Stimulated activated CD8-positive, alpha-beta memory T cell treated with anti-CD3 and anti-CD28 coated beads, Interleukin-15, amount 100 ng/mL, for 4 hours (primary cell): ENCODE measurements around the gene ERGIC3.

Source experiments
- DNase-seq, 2 donors: peaks; one replicate each; pipeline ENCODE4 v3.0.0-alpha.2; 2020; ENCODE audit warnings: low read depth in 2 of 2

The ERGIC3 gene

DNA sequence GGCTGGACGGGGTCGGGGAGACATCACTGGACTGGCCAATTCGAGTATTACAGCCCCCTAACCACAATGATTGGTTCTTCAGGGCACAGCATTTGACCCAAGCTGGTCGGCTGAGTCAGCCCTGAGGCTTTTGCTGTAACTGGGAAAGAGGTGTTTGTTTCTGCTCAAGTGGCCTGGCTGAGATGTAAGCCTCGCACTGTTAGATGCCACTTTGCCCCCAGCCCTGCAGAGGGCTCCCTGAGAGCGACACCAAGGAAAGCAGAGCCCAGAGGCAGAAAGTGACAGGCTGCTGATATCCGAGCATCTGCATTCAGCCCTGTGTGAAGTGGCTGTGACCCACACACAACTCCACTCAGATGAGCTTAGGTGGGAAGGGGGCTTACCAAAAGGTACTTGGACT, 19.4 kb downstream of the ERGIC3 start:
- DNase-seq: no peak

DNA sequence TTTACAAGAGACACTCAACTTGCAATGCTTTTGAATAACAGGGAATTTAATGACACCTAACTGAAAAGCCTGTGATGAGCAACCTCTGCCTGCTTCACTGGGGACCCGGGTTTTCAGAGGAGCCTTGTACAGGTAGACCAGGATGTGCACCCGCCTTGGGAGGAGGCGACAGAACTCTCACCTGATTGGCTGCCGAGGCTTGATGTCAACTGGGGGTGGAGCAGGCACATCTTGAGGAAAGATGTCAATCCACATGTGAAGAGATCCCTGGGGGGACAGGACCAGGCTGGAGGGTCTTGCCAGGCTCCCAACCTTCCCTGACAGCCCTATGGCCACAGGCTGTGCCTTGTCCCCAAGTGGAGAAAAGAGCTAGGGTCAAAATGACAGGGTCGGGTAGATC, 19.8 kb downstream of the ERGIC3 start:
- no peak for DNase-seq

DNA sequence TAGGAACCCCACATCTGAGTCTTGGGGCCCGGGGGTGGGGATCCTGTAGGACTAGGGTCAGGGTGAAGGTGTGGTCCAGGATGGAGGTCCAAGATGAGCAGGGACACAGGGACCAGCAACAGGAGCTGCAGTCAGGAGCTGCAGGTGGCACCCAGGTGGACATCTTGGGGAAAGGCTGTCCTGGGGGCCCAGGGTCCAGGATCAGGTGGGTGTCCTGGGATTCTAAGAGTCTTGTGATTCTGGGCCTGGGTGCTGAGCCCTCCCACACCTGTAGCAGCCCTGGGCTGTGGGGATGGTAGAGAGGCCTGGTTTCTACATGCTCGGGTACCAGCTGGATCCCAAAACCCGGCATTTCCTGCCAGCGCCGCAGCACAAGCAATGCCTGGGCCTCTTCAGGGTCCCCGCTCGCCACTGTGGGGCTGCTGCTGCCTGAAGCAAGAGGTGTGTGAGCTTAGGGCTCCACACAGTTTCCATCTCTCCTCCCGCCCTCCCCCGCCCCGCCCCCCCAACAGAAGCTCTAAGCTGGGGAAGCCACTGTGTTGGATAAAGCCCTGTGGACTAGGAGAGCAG, 20.7 kb downstream of the ERGIC3 start:
- DNase-seq: no peak

DNA sequence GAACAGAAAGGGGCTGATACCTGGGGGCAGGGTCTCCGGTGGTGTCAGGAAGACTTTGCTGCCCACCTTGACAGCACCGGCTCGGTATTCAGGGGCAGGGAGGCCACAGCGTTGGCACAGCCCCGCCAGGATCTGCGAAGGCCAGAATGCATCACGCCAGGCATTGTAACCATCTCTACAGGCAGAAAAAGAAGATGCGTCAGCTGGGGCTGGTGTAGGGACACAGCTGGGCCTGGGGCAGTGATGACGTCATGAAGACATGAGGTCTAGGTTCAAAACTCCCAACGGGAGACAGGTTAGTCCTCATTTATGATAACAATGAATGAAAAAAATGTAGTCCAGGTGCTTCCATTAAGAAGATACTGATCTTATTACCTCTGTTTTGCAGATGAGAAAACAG, 22.0 kb downstream of the ERGIC3 start:
- DNase-seq: no peak

DNA sequence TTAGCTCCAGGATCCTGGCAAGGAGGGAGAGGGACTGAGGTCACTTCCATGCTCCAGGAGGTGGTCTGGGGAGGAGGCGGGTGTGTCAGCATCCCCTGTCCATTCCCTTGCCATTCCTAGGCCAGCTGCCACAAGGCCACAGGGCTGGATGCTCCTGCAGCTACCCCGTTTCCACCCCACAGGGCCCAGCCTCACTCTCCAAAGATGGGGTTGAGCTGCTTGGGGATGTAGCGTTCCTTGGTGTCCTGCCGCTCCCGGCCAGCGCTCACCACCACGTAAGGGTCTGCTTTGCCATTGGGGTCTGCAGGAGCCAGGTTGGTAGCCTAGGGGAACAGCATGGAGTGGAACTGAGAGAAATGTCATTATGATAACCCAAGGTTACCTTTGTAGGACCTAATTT, 23.0 kb downstream of the ERGIC3 start:
- no peak for DNase-seq

DNA sequence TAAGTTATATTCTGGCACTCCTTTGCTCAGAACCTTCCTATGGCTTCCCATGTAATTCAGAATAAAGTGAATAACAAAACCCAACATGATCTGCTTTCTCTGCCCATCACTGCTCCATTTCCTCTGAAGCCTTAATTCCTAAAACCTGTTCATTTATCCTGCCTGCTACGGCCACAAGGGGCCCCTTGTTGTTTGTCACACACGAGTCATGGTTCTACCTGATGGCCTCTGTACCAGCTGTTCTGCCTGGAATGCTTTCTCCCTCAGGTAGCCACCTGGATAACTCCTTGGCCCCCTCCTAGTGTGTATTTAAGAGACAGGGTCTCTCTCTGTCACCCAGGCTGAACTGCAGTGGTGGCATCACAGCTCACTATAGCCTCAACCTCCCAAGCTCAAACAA, 26.8 kb downstream of the ERGIC3 start:
- no peak for DNase-seq

DNA sequence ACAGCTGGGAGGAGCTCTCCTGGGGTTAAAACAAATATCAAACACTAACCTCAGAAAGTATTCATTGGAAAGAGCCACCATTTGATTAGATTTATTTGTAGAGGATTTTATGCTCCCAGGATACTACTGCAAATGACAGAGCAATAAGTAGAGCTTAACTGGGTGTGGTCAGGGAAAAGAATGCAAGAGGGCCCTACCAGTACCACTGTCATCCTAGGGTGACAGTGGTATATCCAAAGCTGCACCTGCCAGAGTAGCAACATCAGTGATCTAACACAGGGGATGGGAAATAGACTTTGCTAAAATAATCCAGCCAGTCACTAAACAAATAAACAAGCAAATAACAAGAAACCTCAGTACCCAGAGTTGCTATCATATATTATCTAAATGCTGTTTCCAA, 29.7 kb downstream of the ERGIC3 start:
- no peak for DNase-seq

DNA sequence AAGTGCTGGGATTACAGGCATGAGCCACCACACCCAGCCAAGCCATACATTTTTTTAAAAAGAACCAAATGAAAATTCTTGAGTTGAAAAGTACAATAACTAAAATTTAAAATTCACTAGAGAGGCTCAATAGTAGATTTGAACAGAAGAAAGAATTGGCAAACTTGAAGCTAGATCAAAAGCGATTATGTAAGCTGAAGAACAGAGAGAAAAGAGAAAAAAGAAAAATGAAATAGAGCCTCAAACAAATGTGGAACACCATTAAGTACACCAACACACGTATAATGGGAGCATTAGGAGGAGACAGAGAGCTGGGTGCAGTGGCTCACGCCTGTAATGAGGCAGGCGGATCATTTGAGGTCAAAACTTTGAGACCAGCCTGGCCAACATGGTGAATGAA, 31.0 kb downstream of the ERGIC3 start:
- no peak for DNase-seq

DNA sequence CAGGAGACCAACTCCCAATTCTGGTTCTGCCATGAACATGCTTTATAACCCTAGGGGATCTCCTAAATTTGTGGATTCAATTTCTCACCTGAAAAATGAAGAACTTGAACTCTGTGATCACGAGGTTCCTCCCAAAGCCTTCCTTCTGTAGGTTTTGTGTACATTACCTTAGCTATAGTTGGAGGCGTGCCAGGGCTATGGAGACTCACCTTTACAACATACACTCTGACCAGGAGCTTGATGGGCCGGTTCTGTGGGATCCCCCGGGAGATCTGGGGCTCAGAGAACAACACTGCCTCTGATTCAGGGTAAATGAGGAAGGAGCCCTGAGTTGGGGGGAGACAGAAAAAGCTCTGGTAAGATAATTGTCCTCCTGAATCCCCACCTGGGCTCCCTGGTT, 34.1 kb downstream of the ERGIC3 start:
- DNase-seq: no peak

DNA sequence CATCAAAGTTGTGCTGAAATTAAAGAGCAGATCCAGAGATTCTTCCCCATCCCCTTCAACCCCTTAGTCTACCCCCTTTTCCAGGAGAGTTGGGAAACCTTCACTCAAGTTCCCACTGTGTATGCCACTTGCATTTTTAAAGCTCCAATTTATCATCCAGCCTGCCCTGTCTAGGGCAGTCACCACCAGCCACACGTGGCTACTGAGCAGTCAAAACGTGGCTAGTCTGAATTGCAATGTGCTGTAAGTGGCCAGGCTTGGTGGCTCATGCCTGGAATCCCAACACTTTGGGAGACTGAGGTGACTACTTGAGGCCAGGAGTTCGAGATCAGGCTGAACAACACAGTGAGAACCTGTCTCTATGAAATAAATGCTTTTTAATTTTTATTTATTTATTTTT, 34.9 kb downstream of the ERGIC3 start:
- DNase-seq: no peak

DNA sequence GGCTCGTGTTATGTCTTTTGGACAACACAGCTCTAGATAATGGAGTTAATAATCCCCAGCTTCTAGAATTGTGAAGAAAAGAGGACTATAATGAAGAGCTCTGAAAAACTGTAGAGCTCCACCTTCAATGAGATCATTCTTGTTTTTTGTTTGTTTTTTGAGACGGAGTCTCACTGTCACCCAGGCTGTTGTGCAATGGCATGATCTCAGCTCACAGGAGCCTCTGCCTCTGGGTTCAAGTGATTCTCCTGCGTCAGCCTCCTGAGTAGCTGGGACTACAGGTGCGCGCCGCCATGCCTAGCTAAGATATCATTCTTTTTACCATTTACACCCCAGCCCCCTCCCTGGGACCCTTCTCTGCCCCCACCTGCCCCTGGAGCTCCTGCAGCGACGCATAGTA, 36.6 kb downstream of the ERGIC3 start:
- no peak for DNase-seq

DNA sequence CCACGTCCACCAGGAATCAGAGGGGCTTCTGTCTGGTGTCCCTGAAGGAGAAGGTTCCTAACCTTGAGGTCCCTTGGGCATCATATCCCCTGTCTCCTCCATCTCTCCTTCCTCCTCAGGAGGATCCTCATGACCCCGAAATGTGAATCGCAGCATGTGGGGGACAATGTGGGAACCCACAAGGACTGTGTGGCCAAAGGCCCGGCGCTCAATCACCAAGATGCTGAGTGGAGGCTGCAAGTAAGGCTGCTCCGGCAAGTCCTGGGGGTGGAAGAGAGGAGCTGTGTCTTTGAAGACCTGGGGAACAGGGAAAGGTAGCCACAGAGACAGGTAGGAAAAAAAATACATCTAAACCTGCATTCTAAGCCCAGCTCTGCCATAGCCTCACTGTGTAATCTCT, 37.3 kb downstream of the ERGIC3 start:
- no peak for DNase-seq

DNA sequence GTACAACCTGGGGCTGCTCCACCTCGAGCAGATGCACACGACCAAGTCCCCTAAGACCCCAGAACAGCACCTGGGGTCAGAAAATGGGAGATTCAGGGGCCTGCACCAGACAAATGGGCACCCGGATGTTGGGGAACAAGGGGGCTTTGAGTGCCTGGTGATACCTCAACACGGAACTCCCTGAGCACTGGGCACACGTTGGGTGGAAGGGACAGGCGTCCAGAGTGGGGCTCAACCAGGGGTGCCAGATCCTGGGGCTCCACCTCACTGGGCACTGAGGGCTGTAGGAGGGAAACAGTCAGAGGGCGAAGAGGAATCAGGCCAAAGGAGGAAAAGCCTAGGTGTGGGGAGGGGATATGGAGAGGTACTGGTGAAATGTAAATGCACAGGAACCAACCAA, 40.3 kb downstream of the ERGIC3 start:
- DNase-seq: no peak

DNA sequence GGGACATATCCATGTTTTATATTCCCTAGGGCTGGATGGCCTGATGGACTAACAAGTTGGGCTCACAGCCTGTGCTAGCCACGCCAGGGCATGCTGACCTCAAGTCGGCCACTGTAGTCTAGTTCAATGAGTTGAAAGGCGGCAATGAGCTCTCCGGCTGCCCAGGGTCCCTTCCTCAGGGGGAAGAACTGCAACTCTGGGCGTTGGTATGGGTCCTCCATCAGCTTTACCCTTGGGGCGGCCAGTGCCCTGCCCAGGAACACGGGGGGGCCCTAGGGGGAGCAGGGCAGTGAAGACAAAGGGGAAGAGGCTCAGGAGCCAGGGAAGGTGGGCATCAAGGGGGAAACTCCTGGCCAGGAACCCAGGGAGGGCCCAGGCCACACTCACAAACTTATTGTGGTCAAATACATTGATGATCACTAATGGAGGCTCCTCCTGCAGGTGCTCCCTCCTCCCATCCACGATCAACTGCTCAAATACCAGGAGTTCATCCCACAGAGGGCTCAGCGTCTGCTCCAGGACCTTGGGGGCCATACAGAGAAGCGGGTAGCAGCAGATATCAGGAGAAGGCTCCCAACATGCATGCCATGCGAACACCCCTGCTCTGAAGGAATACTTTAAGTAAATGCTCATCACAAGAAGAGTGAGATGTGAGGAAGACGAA, 41.0 kb downstream of the ERGIC3 start:
- DNase-seq: no peak

DNA sequence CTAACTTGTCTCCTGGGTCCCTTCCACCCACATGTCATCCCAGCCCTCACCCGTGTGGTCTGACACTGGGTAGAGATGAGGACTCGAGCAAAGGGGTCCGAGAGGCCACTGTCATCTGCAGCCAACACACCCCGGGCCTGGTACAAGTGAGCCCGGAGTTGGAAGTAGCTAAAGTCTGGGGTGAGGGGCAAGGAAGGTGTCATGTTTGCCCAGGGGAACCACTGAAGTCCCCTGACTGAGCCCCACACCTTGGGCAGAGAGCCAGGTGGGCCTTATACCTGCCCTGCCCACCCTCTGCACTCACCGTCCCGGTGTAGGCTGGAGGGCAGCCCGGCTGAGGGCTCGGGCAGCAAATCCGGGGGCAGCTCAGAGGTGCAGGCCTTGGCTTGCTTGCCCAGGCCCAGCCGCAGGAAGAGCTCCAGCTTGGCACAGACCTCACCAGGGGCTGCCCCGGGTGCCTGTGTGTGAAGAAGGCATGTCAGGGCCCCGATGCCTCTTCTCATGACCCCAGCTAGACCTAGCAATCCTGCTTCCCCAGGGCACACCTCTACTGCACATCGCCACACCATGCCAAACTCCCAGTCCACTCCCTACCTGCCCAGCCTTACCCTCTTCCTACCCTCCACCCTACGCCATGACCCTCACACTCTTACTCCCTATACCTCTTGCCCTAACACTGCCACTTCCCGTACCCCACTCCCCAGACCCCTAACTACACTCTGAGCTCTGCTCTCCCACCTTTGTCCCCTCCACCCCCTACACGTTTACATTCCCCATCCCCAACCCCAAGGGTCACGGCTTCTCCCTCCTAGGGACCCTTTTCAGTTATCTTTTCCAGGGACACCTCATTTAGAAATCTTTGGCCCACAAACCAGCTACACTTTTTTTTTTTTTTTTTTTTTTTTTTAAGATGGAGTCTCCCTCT, 42.0 kb downstream of the ERGIC3 start:
- no peak for DNase-seq

DNA sequence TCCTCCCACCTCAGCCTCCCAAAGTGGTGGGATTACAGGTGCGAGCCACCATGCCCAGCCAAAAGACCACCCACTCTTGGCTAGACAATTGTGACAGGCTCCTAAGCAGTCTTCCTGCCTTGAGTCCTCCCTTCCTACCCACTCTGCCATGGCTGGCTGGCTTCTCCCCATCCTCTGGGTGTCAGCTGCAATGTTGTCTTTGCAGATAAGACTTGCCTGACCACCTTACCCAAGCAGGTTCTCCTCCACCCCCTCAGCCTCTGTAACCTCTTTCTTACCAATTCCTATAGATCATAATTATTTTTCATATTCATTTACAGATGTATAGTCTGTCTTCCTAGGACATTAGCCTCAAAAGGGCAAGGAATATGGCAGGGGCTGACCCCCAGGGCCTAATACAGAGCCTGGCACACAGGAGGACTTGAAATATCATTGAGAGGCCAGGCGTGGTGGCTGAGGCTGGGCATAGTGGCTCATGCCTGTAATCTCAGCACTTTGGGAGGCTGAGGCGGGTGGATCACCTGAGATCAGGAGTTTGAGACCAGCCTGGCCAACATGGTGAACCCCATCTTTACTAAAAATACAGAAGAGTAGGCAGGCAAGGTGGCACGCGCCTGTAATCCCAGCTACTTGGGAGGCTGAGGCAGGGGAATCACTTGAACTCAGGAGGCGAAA, 45.0 kb downstream of the ERGIC3 start:
- DNase-seq: no peak

DNA sequence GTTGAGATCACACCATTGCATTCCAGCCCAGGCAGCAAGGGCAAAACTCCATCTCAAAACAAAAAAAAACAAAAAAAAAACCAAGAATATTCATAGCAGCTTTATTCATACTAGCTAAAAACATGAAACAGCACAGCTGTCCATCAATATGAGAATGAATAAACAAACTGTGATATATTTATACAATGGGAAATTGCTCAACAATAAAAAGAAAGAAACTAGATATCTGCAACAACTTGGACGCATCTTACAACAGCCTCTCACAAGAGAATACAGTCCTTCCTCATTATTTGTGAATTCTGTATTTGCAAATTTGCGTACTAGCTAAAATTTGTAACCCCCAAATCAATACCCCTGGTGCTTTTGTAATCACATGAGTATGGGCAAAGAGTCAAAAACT, 45.6 kb downstream of the ERGIC3 start:
- no peak for DNase-seq

DNA sequence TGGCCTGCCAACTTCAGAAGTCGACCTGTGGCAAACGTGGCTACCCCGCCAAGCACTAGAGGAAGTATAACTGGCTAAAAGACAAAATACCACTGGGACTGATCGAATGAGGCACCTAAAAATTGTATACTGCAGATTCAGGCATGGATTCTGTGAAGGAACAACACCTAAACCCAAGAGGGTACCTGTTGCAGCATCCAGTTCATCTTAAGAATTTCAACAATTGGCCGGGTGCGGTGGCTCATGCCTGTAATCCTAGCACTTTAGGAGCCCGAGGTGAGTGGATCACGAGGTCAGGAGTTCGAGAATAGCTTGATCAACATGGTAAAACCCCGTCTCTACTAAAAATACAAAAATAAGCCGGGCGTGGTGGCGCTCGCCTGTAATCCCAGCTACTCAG, 46.5 kb downstream of the ERGIC3 start:
- DNase-seq: no peak

DNA sequence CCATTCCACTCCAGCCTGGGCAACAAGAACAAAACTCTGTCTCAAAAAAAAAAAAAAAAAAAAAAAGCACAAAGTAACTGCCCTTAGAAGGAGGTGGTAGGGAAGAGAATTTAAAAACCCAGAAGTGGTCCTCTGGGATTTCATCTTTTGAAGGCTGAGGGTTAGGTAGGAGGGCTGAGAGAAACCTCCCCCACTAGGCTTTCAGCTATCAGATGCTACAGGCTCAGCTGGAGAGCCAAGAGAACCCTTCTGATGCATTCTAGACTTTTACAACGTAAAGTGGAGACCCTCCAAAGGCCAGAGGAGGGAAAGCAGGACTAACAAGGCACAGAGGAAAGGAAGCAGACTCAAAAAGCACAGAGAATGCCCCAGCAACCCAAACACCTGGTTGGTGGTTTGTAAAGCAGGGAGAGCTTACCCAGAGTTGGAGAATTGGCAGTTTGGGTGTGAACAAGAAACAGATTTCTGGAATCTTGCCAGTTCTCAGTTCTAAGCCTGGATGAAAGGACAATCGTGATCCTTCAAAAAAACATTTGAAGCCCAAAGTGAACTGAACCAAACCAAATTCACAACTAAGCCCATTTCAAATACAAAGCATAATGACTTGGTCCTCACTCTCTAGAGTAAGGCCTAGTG, 50.6 kb downstream of the ERGIC3 start:
- DNase-seq: no peak

DNA sequence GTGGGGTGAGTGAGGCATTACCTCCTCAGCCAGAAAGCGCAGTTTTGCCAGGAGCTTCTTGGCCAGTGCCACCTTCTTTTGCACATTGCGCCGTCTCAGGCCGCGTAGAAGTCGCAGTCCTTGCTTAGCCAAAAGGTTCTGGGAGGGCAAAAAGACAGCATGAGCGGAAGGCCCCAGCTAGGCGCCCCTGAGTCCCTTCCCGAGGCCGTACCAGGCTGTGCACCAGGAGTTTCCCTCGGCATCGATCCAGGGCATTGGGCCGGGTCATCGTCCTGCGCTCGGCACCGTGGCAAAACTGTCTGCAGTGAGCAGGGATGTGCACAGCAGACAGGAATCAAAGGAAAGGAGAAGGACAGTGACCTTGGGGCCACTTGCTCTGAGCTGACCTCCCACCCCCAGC, 53.6 kb downstream of the ERGIC3 start:
- no peak for DNase-seq

DNA sequence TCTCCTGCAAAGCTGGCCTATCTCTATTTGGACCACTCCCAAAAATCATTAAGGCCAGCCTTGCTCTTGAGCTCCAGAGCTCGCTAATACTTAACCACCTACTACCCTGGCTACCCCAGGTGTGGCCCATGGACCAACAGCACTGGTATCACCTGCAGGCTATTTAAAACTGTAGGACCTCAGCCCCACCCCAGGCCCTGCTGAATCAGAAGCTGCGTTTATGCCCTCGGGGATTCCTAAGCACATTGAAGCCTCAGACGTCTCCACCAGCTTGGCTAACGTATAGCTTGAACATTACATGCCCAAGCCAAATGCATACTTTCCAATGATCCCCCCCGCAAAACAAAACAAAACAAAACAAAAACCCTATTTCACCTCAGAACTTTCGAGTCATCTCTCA, 54.0 kb downstream of the ERGIC3 start:
- no peak for DNase-seq

DNA sequence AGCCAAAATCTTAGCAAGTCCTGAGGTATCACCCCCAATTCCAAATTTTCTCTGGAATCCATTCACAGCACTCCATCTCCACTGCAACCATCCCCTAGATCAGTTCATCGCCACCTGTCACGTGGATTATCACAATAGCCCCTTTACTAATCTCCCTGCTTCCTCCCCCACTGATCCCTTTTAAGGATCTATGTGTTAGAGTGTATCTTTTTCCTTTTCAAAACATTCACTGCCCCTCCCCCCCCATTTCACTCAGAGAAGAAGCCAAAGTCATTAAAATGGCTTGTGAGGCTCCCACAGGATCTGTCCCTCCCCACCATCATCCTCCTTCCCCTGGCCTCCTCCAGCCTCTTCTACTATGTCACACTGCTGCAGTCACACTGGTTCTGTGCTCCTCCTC, 55.3 kb downstream of the ERGIC3 start:
- no peak for DNase-seq
